MM.1S (cell line): ENCODE results near the gene ZNF287.

Experiments used
- EZH2 ChIP-seq: fragments of 300-600 bp; sonication (generic); optimal IDR thresholded peaks from 2 replicates; pipeline ENCODE3; 2017; ENCODE audit warnings: low read depth, mild to moderate bottlenecking, antibody characterized with exemption, low read length, mixed read lengths
- EZH2phosphoT487 ChIP-seq: fragments of 300-600 bp; sonication (generic); IDR thresholded peaks from 2 replicates; pipeline ENCODE4 v1.6.1; 2018; ENCODE audit warnings: antibody characterized with exemption, low read length
- TF ChIP-seq, protein P1 (sequence below): fragments of 300-600 bp; sonication (generic); IDR thresholded peaks from 2 replicates; pipeline ENCODE4 v1.5.1; 2016; ENCODE audit warnings: antibody characterized with exemption, low read length, mixed read lengths

DNA sequence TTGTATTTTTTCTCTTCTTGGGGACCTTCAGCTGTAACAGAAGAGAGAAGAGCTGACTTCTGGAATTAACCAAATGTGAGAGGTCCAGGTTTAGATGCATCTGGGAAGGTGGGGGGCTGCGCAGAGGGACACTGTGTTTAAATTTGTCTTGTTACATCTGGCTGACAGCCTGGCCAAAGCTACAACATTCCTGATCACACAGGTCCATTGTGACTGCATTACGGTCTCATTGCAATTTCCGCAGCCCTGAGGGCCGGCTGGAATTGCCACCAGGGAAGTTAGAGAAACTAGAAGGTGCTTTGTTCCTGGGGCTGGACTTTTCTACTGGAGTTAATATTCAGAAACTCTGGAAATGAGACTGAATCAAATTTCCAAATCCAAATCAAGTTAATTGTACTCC, 39.1 kb downstream of the ZNF287 start:
- TF ChIP-seq, protein P1, sequence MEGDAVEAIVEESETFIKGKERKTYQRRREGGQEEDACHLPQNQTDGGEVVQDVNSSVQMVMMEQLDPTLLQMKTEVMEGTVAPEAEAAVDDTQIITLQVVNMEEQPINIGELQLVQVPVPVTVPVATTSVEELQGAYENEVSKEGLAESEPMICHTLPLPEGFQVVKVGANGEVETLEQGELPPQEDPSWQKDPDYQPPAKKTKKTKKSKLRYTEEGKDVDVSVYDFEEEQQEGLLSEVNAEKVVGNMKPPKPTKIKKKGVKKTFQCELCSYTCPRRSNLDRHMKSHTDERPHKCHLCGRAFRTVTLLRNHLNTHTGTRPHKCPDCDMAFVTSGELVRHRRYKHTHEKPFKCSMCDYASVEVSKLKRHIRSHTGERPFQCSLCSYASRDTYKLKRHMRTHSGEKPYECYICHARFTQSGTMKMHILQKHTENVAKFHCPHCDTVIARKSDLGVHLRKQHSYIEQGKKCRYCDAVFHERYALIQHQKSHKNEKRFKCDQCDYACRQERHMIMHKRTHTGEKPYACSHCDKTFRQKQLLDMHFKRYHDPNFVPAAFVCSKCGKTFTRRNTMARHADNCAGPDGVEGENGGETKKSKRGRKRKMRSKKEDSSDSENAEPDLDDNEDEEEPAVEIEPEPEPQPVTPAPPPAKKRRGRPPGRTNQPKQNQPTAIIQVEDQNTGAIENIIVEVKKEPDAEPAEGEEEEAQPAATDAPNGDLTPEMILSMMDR = no peak
- no peak for TF ChIP-seq EZH2phosphoT487
- TF ChIP-seq EZH2 = no peak
